ENCODE measurements around the gene GLRA3.
"Not testable (repeated sequence)": the region's sequence is repeated elsewhere in the genome, so short reads cannot be mapped to it uniquely, and the experiment has no call there.

Gene GLRA3

GRCh38 chr4:174713181-174713580 lies 115.9 kb downstream of the GLRA3 start:
- no peak for DNase-seq

GRCh38 chr4:174709526-174709925 lies 119.5 kb downstream of the GLRA3 start:
- DNase-seq: no peak

GRCh38 chr4:174708381-174708780 lies 120.7 kb downstream of the GLRA3 start:
- no peak for DNase-seq

- DNase-seq: no peak
These were observed 121.1 kb downstream of the GLRA3 start for GRCh38 chr4:174707902-174708301.

GRCh38 chr4:174707051-174707676 lies 121.9 kb downstream of the GLRA3 start:
- no peak for DNase-seq

- no peak for DNase-seq
These were observed 126.0 kb downstream of the GLRA3 start for GRCh38 chr4:174702979-174703478.

GRCh38 chr4:174699654-174700053 lies 129.4 kb downstream of the GLRA3 start:
- no peak for DNase-seq

GRCh38 chr4:174697896-174698295 lies 131.2 kb downstream of the GLRA3 start:
- no peak for DNase-seq

- no peak for DNase-seq
These were observed 131.8 kb downstream of the GLRA3 start for GRCh38 chr4:174697202-174697601.

- no peak for DNase-seq
These were observed 132.4 kb downstream of the GLRA3 start for GRCh38 chr4:174696657-174697056.

- not testable (repeated sequence) for DNase-seq
These were observed 137.2 kb downstream of the GLRA3 start for GRCh38 chr4:174691876-174692275.

- DNase-seq: no peak
These were observed 138.4 kb downstream of the GLRA3 start for GRCh38 chr4:174690665-174691064.

- DNase-seq: no peak
These were observed 139.4 kb downstream of the GLRA3 start for GRCh38 chr4:174689618-174690017.

GRCh38 chr4:174686826-174687225 lies 142.2 kb downstream of the GLRA3 start:
- no peak for DNase-seq

- DNase-seq: no peak
These were observed 147.2 kb downstream of the GLRA3 start for GRCh38 chr4:174681723-174682300.

- no peak for DNase-seq
These were observed 154.7 kb downstream of the GLRA3 start for GRCh38 chr4:174674305-174674840.

GRCh38 chr4:174673865-174674264 lies 155.2 kb downstream of the GLRA3 start:
- no peak for DNase-seq

- no peak for DNase-seq
These were observed 156.8 kb downstream of the GLRA3 start for GRCh38 chr4:174672276-174672675.

GRCh38 chr4:174669270-174669669 lies 159.8 kb downstream of the GLRA3 start:
- DNase-seq: no peak

- DNase-seq: no peak
These were observed 163.2 kb downstream of the GLRA3 start for GRCh38 chr4:174665799-174666198.

GRCh38 chr4:174663216-174663615 lies 165.8 kb downstream of the GLRA3 start:
- no peak for DNase-seq

- no peak for DNase-seq
These were observed 170.8 kb downstream of the GLRA3 start for GRCh38 chr4:174658246-174658645.

- no peak for DNase-seq
These were observed 171.6 kb downstream of the GLRA3 start for GRCh38 chr4:174657472-174657871.

- DNase-seq: no peak
These were observed 174.4 kb downstream of the GLRA3 start for GRCh38 chr4:174654634-174655033.
